ENCODE results near the gene KIF12.
"Not testable (repeated sequence)": the region's sequence is repeated elsewhere in the genome, so short reads cannot be mapped to it uniquely, and the experiment has no call there.

GRCh38 chr9:114128759-114129158 lies 29.7 kb upstream of the KIF12 start:
- not testable (repeated sequence) for TF ChIP-seq CTCF (IDR thresholded peaks at IDR 0.05; ENCODE audit: extremely low read depth in 1 of 2, insufficient read depth in 1 of 2, low read depth in 1 of 2, low read length in 2 of 2); POLR2A (IDR thresholded peaks at IDR 0.05; ENCODE audit: low read depth, low read length); EZH2 (IDR thresholded peaks at IDR 0.05; ENCODE audit: borderline replicate concordance, low read depth, low read length, severe bottlenecking); MAX (IDR thresholded peaks at IDR 0.05; ENCODE audit: insufficient read depth, insufficient read length); POLR2AphosphoS5 (IDR thresholded peaks at IDR 0.05; ENCODE audit: insufficient read depth, low read depth, low read length)
